B cell (primary cell): ENCODE results near the gene CER1.

Experiments
- EZH2 ChIP-seq: IDR thresholded peaks from 2 replicates; pipeline ENCODE4 v1.6.1; 2012; ENCODE audit warnings: borderline replicate concordance, low read depth, mild to moderate bottlenecking, moderate library complexity, low read length; ENCODE audit not compliant: insufficient read depth, poor library complexity, severe bottlenecking
- TF ChIP-seq, protein P1 (sequence below): fragments of 200-600 bp; IDR thresholded peaks from one replicate; pipeline ENCODE4 v1.8.0; 2022; ENCODE audit warnings: antibody characterized with exemption, mild to moderate bottlenecking

DNA sequence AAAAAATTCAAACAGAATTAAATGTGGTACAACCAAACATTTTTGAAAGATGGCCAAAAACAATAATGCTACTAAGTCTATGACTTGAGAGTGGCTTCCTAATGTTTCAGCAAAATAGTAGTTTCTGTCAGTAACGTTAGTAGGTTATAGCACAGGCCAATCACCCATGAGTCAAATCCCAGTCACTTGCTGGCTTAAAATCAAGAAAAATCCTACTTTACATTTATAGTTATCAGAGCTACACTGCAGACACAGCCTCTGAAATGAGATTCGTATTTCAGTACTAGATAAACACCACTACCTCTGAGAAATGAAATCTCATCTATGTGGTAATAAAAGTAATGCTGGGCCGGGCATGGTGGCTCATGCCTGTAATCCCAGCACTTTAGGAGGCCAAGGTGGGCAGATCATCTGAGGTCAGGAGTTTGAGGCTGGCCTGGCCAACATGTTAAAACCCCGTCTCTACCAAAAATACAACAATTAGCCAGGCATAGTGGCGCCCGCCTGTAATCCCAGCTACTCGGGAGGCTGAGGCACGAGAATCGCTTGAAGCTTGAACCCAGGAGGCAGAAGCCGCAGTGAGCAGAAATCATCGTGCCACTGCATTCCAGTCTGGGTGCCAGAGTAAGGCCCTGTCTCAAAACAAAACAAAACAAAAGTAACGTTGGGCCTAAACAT lies 35.4 kb downstream of the CER1 start:
- TF ChIP-seq, protein P1, sequence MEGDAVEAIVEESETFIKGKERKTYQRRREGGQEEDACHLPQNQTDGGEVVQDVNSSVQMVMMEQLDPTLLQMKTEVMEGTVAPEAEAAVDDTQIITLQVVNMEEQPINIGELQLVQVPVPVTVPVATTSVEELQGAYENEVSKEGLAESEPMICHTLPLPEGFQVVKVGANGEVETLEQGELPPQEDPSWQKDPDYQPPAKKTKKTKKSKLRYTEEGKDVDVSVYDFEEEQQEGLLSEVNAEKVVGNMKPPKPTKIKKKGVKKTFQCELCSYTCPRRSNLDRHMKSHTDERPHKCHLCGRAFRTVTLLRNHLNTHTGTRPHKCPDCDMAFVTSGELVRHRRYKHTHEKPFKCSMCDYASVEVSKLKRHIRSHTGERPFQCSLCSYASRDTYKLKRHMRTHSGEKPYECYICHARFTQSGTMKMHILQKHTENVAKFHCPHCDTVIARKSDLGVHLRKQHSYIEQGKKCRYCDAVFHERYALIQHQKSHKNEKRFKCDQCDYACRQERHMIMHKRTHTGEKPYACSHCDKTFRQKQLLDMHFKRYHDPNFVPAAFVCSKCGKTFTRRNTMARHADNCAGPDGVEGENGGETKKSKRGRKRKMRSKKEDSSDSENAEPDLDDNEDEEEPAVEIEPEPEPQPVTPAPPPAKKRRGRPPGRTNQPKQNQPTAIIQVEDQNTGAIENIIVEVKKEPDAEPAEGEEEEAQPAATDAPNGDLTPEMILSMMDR = no peak
- TF ChIP-seq EZH2 = no peak
